Measurements from ENCODE around the gene GPBP1L1.

The GPBP1L1 gene

GRCh38 chr1:45589861-45590260 is 96.5 kb downstream of the GPBP1L1 start:
- DNase-seq (ENCODE audit: low spot score) = no peak

GRCh38 chr1:45586769-45587168 is 99.6 kb downstream of the GPBP1L1 start:
- no peak for DNase-seq (ENCODE audit: low spot score)

GRCh38 chr1:45585496-45586075 is 100.7 kb downstream of the GPBP1L1 start:
- no peak for DNase-seq (ENCODE audit: low spot score)

- no peak for DNase-seq (ENCODE audit: low spot score)
Measured at GRCh38 chr1:45585110-45585426, 101.3 kb downstream of the GPBP1L1 start.

GRCh38 chr1:45584351-45585109 is 101.8 kb downstream of the GPBP1L1 start:
- DNase-seq (ENCODE audit: low spot score) = peak; percentile 94

GRCh38 chr1:45583666-45584350 is 102.5 kb downstream of the GPBP1L1 start, which contains the start of gene NASP:
TSS of gene NASP (plus strand) at chr1:45584041. CDS start at chr1:45584147, 106 bp downstream.
- DNase-seq (ENCODE audit: low spot score) = peak; percentile 89

- DNase-seq (ENCODE audit: low spot score) = peak; percentile 96
Measured at GRCh38 chr1:45583264-45583665, 103.1 kb downstream of the GPBP1L1 start.

Data from D341Med (cell line).